PC-9 (cell line): ENCODE results near the gene ABL2.

Experiments used
- EZH2 ChIP-seq: fragments of 200-600 bp; sonication (generic); IDR thresholded peaks from 2 replicates; pipeline ENCODE4 v1.8.0; 2017; ENCODE audit warnings: antibody characterized with exemption, low read depth
- TF ChIP-seq, protein P1 (sequence below): fragments of 200-600 bp; sonication (generic); conservative IDR thresholded peaks from 2 replicates; pipeline ENCODE4 v1.6.1; 2017; ENCODE audit warnings: mixed run types, antibody characterized with exemption, mild to moderate bottlenecking, moderate library complexity

DNA sequence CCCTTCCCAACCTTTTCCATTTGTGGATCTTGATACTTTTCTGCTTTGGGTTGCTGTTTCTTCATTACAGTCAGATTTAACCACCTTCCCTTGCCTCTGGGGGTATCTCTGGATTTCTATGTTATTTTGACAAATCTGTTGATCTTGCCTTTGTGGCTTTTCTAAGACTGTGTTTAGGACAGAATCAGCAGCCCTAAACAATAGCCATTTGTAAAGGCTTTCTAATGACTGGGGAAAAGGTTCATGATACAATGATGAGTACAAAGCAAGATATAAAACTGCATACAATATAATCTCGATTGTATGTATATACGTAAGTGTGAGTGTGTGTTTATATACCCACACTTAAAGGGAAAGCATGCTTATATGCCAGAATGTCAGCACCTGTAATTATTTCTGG, 176.0 kb downstream of the ABL2 start:
- TF ChIP-seq, protein P1, sequence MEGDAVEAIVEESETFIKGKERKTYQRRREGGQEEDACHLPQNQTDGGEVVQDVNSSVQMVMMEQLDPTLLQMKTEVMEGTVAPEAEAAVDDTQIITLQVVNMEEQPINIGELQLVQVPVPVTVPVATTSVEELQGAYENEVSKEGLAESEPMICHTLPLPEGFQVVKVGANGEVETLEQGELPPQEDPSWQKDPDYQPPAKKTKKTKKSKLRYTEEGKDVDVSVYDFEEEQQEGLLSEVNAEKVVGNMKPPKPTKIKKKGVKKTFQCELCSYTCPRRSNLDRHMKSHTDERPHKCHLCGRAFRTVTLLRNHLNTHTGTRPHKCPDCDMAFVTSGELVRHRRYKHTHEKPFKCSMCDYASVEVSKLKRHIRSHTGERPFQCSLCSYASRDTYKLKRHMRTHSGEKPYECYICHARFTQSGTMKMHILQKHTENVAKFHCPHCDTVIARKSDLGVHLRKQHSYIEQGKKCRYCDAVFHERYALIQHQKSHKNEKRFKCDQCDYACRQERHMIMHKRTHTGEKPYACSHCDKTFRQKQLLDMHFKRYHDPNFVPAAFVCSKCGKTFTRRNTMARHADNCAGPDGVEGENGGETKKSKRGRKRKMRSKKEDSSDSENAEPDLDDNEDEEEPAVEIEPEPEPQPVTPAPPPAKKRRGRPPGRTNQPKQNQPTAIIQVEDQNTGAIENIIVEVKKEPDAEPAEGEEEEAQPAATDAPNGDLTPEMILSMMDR: no peak
- TF ChIP-seq EZH2: no peak
